ENCODE data around the gene AKR1A1.
A peak's percentile ranks its signal among the peaks of the same experiment; 100 is the strongest.
"Not testable (repeated sequence)": the region's sequence is repeated elsewhere in the genome, so short reads cannot be mapped to it uniquely, and the experiment has no call there.

The AKR1A1 gene

DNA sequence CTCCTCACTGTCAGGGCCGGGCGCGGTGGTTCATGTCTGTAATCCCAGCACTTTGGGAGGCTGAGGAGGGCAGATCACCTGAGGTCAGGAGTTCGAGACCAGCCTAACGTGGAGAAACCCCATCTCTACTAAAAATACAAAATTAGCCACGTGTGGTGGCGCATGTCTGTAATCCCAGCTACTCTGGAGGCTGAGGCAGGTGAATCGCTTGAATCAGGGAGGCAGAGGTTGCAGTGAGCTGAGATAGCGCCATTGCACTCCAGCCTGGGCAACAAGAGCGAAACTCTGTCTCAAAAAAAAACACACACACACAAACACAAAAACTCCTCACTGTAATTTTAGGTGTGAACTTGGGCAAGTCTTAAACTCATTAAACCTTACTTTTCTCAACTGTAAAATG, 26.7 kb upstream of the AKR1A1 start:
- not testable (repeated sequence) for DNase-seq

DNA sequence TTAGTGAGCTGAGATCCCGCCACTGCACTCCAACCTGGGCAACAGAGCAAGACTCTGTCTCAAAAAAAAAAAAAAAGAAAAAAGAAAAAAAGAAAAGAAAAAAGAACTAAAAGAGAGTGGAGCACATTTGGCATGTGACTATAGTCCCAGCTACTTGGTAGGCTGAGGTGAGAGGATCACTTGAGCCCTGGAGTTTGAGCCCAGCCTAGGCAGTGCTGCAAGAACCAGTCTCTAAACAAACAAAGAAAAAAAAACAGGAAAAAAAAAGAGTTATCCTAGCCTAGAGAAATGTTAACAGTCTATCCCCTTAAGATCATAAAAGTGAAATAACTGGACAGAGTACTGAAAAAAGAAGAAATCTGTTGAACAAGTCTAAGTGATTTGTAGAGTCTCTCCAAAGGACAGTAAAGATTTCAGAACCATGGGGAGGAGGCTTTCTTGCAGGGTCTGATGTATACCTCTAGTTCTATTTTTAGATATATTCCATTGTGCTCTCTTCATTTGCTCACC, 24.4 kb upstream of the AKR1A1 start:
- DNase-seq: no peak

DNA sequence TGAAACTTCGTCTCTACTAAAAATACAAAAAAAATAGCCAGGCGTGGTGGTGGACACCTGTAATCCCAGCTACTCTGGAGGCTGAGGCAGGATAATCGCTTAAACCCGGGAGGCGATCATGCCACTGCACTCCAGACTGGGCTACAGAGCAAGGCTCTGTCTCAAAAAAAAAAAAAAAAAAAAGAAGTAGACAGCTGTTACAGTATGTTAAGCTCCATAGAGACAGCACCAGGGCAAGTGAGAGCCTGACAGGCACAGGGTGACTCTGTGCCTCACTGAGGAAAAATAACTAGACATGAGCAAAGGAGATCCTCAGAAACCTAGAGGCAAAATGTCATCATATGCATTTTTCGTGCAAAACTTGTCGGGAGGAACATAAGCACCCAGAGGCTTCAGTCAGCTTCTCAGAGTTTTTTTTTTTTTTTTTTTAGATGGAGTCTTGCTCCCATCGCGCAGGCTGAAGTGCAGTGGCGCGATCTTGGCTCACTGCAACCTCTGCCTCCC, 19.9 kb upstream of the AKR1A1 start:
- no peak for DNase-seq

DNA sequence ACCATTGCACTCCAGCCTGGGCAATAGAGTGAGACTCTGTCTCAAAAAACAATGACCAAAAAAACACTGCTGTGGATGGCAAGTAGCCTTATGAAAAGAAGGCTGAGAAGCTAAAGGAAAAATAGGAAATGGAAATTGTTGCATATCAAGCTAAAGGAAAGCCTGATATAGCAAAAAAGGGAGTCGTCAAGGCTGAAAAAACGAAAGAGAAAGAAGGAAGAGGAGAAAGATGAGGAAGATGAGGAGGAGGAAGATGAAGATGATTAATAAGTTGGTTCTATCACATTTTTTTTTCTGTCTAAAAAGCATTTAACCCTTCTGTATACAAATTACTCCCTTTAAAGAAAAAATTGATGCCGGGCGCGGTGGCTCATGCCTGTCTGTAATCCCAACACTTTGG, 18.8 kb upstream of the AKR1A1 start:
- DNase-seq: no peak

DNA sequence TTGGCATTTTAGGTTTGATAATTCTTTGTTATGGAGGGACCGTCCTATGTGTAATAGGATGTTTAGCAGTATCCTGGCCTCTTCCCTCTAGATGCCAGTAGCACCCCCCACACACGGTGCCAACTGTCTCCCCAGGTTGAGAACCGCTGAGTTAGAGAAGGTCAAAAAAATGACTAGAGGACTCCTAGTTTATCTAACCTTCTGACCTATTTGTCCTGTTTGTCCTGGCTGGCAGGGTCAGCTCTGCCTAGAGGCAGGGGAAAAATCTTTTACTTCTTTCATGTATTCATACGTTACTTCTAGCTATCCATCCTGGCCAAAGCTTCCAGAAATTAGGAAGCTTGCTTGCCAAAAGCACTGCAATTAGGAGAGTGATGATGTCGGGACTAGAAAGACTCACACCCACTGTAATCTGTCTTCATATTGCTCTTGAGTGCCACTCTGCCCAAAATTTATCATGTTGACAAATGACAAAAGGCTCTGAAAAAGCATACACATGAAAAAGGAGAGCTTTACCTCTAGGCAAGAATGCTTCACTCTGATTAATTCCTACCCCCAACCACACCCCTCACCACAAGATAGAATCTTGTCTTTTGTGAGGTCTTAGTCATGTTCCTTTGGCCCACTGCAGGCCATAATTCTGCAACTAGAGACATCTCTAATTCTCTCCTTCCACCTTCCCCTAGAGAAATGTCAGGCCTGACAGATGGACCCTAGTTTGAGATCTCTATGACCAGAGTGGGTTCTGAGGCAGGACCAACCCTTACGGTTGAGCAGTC, 14.4 kb upstream of the AKR1A1 start:
- DNase-seq: no peak

DNA sequence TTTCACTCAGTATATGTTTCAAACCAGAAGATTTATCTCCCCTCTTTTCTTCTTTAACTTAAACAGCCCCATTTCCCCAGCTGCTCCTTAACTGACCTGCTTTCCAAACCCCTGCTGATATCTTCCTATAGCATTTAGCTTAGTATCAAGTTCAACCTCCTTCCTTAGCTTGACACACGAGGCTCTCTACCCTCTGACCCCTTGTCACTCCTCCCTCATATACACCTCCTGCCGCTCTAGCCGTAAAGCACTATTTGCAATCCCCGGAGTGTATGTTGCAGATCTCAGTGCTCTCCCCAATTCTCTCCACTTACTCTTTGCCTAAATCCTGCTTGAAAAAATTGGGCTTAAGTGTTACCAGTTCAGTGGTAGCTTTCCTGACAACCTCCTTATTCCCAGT, 13.7 kb upstream of the AKR1A1 start:
- DNase-seq: no peak

DNA sequence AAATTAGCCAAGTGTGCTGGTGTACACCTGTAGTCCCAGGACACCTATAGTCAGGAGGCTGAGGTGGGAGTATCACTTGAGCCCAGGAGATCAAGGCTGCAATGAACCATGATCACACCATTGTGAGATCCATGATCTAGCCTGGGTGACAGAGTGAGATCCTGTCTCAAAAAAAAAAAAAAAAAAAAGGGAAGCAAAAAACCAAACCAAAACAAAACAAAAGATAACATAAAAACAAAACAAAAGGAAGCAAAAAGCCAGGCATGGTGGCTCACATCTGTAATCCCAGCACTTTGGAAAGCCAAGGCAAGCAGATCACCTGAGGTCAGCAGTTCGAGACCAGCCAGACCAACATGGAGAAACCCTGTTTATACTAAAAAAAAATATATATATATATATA, 9.4 kb upstream of the AKR1A1 start:
- DNase-seq: no peak

DNA sequence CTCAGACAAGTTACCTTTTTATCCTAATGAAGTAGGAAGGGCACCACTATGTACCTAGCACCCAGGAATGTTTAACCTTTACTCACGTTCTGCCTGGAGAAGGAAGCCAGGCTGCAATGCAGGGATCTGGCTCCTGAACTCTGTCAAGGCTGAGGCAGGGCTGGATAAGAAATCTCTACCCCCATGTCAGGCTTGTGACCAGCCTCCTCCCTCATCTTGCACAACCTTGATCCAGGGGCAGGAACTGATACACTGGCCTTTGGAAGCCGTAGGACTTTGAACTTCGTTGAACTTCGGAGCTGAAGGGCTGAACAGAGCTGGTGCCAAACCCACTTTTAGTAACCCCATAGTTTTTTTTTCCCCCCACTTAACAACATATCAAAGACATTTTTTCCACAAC, 8.0 kb upstream of the AKR1A1 start:
- no peak for DNase-seq

DNA sequence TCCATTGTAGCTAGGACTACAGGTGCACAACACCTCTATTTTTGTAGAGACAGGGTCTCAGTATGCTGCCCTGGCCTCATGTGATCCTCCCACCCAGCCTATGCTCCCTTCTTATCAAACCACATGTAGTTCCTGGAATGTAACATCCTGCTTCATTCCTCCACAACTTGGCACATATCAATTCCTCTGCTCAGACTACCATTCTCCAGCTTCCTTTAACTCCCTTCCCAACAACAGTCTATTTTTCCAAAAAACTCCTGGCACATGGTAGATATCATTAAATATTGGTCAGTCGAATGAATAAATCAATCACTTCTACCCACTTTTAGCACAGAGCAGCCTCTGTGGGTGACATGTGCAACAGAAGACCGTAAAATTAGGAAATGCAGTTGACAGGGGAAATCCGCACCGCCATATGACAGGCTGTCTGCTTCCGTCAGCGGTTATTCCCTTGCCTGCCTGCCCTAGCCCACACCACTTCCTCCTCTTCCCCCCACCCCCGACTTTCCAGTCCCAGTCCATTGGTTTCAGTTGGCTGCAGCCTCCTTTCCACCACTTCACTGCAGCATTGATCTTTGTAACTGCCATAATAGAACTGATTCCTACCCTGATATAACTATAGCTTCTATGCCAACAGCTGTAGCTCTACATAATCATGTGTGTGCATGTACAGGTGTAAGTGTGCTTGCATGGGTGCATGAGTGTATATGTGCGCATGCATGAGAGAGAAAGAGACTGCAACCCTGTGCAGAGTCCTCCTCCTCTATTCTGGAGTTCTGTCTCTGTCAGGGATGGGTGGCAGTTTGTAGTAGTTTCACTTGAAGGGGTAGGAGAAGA, 6.8 kb upstream of the AKR1A1 start:
- no peak for DNase-seq

DNA sequence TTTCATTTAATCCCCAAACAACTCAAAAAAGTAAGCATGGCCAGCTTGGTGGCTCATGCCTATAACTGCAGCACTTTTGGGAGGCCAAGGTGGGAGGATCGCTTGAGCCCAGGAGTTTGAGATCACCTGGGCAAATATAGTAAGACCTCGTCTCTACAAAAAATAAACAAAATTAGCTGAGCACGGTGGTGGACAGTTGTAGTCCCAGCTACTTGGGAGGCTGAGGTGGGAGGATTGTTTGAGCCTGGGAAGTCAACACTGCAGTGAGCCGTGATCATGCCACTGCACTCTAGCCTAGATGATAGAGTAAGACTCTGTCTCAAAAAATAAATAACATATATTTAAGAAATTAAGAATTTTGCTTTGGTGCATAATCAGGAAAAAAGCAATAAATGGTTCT, 6.1 kb upstream of the AKR1A1 start:
- no peak for DNase-seq

DNA sequence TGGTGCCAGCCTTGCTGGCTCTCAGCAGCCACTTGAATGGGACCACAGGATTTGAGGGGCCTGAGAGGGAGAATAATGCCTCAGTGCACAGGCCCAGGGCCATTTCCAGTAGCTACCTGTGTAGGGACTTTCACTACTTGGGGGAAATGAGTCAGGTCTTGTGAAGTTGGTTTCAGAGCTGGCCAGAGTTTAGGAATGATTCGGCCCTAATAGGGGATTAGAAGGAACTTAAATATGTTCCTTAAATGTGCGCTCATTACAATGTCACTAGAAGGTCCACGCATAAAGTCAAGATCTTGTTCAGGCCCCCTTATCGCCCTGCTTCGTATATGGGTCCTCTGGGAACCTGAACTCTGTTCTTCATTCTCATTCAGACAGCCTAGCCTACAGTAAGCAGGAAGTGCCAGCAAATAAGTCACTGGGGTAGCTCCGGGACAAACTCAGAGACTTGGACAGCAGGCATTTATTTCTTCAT, 5.6 kb upstream of the AKR1A1 start:
- no peak for DNase-seq

DNA sequence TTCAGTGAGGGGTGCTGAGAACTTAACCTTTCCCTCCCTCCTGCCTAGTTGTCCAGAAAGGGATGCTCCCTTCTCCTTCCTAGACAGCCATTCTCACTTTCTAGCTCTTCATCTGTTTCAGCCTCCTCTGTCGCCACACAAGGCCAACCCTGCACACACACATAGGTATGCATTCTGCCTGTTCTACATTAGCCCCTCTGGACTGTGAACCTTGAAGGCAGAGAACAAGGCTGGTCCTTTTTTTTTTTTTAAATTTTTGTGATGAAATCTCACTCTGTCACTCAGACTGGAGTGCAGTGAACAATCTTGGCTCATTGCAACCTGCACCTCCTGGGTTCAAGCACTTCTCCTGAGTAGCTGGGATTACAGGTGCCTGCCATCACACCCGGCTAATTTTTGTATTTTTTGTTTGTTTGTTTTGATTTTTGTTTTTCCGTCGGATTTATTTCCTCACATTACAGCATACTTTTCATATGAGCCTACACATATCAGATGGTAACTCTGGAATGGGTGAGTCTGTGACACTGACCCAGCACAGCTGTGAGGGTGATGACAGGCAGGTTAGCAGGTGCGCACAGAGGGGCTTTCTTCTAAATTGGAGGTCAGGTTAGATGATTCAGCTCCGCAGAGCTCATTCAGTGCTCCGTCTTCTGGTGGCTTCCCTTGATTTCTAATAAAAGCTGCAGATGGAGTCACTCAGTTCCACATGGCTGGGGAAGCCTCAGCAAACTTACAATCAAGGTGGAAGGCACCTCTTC, 4.9 kb upstream of the AKR1A1 start:
- no peak for DNase-seq

DNA sequence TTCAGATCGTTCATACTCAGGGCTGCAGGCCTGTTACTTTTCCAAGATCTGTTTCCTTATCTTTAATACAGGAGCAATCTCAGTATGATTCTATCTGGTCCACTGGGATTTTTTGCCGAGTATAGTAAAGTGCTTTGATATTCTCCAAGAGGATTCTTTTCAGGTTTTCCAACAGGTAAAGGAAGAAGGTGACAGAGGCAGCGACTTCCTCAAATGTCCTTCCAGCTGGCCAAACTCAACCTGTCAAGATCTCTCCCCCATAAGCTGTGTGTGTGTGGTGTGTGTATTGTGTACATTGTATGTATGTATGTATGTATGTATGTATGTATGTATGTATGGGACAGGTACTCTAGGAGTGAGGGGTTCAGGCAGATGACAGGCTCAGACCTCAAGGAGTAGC, 1.1 kb downstream of the AKR1A1 start:
- DNase-seq: no peak

DNA sequence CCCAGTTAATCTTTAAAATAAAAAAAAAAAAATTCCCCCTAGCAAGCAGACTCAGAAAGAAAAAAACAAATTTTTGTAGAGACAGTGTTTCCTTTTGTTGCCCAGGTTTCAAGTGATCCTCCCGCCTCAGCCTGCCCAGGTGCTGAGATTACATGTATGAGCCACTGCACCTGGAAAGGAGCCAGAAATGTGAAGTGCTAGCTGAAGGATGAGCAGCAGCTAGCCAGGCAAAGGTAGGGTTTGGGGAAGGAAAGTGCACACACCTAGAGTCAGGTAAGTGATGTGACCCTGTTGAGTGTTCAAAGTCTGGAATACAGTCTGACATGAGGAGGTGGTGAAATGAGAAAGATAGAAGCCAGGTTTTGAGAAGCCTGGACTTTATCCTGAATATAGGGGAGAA, 1.7 kb downstream of the AKR1A1 start:
- DNase-seq: peak; percentile 88

DNA sequence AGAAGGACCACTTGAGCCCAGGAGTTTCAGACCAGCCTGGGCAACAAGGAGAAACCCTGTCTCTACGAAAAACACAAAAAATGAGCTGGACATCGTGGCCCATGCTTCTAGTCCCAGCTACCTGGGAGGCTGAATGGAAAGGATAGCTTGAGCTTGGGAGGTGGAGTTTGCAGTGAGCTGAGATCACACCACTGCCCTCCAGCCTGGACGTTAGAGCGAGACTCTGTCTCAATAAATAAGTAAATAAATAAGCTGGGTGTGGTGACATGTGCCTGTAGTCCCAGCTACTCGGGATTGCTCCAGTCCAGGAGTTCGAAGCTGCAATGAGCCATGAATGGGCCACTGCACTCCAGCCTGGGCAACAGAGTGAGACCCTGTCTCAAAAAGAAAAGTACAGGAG, 3.6 kb downstream of the AKR1A1 start:
- no peak for DNase-seq

DNA sequence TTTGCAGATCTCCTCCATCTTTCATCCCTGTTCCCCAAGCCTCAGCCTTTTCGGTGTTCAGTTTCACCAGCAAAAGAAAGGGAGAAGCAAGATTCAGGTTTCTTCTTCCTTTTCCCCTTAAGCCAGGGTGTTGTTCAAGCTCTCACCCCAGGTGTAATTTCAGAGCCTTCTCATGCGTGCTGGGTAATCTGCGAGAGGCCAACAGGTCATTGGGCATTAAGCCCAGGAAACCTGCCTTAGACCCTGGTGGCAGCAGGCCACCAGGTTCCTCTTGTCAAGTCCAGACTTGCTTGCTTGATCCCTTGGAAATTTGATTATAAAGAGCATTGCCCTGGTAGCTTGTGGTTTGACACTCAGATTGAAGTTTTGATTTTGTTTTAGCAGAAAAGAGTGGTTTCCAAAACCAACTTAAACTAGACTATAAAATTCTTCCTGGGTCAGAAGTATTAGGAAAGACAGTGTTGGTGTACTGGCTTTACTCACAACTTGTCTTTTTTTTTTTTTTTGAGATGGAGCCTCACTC, 6.9 kb downstream of the AKR1A1 start:
- DNase-seq: no peak

DNA sequence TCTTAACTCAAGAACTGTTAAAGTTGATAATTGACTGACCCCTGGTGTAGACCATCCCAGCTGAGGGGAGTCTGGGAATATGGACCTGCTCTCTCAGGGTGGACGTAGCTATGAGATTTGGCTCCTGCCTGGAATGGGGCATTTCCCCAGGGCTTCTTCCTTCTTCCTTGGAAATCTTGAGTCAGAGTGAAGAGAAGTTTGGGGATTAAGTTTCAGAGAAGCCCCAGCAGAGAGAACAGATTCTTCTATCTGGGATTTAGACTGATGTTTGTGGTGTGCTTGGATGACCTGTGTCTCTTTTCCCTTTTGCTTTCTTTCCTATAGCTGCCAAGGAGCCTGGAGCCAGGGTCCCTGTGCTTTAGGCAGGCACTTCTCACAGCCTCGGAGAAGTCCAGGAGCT, 13.2 kb downstream of the AKR1A1 start:
- DNase-seq: no peak

DNA sequence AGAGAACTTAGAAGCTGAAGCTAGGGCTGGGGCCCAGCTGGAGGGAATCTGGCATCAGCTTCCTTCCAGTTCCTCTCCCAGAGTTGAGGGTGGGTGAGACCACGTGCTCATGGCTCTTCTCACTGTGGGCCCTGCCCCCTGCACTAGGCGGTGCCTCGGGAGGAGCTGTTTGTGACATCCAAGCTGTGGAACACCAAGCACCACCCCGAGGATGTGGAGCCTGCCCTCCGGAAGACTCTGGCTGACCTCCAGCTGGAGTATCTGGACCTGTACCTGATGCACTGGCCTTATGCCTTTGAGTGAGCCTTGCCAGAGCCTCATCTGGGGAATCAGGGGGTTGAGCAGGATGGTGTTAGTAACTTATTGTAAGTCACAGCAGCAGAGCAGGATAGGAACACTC, 16.1 kb downstream of the AKR1A1 start:
- no peak for DNase-seq

DNA sequence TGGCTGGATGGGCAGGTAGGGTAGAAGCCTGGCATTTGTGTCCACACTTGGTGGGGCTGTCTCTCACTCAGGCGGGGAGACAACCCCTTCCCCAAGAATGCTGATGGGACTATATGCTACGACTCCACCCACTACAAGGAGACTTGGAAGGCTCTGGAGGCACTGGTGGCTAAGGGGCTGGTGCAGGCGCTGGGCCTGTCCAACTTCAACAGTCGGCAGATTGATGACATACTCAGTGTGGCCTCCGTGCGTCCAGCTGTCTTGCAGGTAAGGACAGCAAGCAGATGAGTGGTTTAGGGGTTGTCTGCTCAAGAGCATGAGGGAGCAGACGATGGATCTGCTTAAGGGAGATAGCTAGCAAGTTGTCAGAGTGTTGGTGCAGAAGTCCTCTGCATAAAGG, 17.3 kb downstream of the AKR1A1 start:
- DNase-seq: no peak

DNA sequence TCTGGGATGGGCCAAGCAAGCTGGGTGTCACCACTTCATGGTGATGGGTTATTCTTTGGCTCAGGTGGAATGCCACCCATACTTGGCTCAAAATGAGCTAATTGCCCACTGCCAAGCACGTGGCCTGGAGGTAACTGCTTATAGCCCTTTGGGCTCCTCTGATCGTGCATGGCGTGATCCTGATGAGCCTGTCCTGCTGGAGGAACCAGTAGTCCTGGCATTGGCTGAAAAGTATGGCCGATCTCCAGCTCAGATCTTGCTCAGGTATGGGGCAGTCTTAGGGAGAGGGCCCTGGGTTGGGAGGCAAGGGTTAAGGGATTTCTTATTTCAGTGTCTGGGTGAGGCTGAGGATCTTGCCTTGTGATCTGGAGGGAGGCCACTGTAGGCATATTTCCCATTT, 17.8 kb downstream of the AKR1A1 start:
- no peak for DNase-seq

DNA sequence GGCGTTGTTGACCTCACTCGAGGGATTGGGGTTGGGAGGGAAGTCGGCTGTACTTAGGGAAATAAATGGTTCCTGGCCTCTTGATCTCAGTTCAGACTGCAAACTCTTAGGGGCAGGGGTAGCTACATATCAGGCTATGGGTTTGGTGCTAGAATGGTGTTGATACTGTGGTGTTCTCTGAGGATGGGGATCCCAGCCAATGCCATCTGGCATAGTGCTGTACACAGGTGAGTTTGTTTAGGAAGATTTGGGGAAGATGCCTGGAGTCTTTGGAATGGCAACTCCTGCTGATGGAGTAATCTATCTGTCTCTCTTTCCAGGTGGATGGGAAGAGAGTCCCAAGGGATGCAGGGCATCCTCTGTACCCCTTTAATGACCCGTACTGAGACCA, 18.9 kb downstream of the AKR1A1 start:
- DNase-seq: no peak

DNA sequence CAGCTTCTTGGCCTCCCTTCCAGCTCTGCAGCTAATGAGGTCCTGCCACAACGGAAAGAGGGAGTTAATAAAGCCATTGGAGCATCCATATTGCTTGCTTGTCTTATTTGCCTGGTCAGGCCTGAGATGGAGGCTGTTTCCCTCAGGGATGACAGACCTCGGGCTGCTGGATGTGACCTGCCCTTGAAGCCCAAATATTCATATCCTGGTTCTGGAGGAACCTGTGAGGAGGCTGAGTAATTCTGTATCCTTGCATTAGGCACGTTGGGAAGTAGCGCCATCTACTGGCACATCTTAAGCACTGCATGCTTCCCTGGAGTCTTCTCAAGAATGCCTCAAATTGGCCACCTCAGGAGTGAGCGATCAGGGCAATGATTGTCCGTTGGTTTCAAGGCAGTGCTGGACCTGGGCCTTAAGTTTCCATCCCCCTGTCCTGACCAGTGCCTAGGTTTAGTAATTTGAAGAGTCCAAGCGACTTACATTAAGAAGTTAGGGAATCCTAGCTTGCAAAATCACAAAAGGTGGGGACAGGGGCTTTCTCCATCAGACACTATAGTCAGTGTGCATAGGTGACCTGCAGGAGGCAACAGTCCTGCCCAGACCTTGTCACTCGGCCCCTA, 19.4 kb downstream of the AKR1A1 start:
- DNase-seq: peak; percentile 68

DNA sequence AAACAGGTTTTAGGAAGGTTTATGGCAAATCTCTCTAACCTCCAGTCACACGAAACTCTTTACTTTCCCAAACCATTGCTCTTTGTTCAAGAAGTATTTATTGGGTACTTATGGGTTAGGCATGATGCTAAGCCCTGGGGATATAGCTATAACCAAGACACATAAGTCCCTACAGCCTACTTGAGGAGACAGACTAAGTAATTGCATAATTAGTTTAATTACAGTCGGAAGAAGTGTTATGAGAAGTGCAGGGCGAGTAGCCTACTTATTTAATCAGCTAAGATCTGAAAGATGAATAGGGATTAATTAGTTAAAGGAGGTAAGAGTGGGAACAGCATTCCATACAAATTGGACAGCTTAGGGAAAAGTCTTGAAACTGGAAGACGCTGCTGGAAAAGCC, 20.0 kb downstream of the AKR1A1 start:
- DNase-seq: no peak

Data from NCI-H2107 (cell line).